Kidney capillary endothelial cell (primary cell): ENCODE data around the gene VTI1A.

ENCODE experiments used
- DNase-seq: peaks from one replicate; pipeline ENCODE4 v3.0.0-alpha.2; 2018; ENCODE audit warnings: low spot score

The VTI1A gene

GRCh38 chr10:112639298-112639697 is 192.3 kb downstream of the VTI1A start:
- DNase-seq, result no peak

- no peak for DNase-seq
These were observed 193.6 kb downstream of the VTI1A start for GRCh38 chr10:112640638-112641037.

- DNase-seq, result no peak
These were observed 196.7 kb downstream of the VTI1A start for GRCh38 chr10:112643600-112644264.

GRCh38 chr10:112644265-112644645 is 197.2 kb downstream of the VTI1A start:
- DNase-seq, result no peak

GRCh38 chr10:112649006-112649821 is 202.2 kb downstream of the VTI1A start:
- no peak for DNase-seq

GRCh38 chr10:112649822-112650152 is 202.8 kb downstream of the VTI1A start:
- no peak for DNase-seq

- peak; percentile 30 for DNase-seq
These were observed 203.6 kb downstream of the VTI1A start for GRCh38 chr10:112650588-112651030.

GRCh38 chr10:112653215-112653614 is 206.2 kb downstream of the VTI1A start:
- no peak for DNase-seq

GRCh38 chr10:112653851-112654250 is 206.8 kb downstream of the VTI1A start:
- no peak for DNase-seq

- DNase-seq, result no peak
These were observed 207.8 kb downstream of the VTI1A start for GRCh38 chr10:112654794-112655193.

- DNase-seq, result no peak
These were observed 208.7 kb downstream of the VTI1A start for GRCh38 chr10:112655722-112656121.

- no peak for DNase-seq
These were observed 211.4 kb downstream of the VTI1A start for GRCh38 chr10:112658465-112658864.

GRCh38 chr10:112658900-112659638 is 212.1 kb downstream of the VTI1A start:
- no peak for DNase-seq

- DNase-seq, result peak; percentile 24
These were observed 216.5 kb downstream of the VTI1A start for GRCh38 chr10:112663234-112664125.

- no peak for DNase-seq
These were observed 219.1 kb downstream of the VTI1A start for GRCh38 chr10:112666094-112666493.

GRCh38 chr10:112669989-112670388 is 223.0 kb downstream of the VTI1A start:
- DNase-seq, result no peak

- DNase-seq, result no peak
These were observed 224.7 kb downstream of the VTI1A start for GRCh38 chr10:112671743-112672142.

- DNase-seq, result no peak
These were observed 225.7 kb downstream of the VTI1A start for GRCh38 chr10:112672706-112673105.

GRCh38 chr10:112675560-112676083 is 228.6 kb downstream of the VTI1A start:
- no peak for DNase-seq

- no peak for DNase-seq
These were observed 230.7 kb downstream of the VTI1A start for GRCh38 chr10:112677689-112678088.

GRCh38 chr10:112678581-112678980 is 231.6 kb downstream of the VTI1A start:
- no peak for DNase-seq

GRCh38 chr10:112678987-112679386 is 232.0 kb downstream of the VTI1A start:
- DNase-seq, result no peak
